ENCODE measurements around the gene NEMF.
"Not testable (repeated sequence)": the region's sequence is repeated elsewhere in the genome, so short reads cannot be mapped to it uniquely, and the experiment has no call there.

NEMF gene

GRCh38 chr14:49895480-49895879 is 42.9 kb upstream of the NEMF start:
- H3K4me3 ChIP-seq (ENCODE audit: control insufficient read depth, low read depth, low read length), result peak overlapping the region; percentile 80
- DNase-seq (ENCODE audit: low read depth), result no peak
- no peak for TF ChIP-seq CTCF (IDR thresholded peaks at IDR 0.05; ENCODE audit: control insufficient read depth, insufficient read depth, low read depth, low read length, missing control alignments)

GRCh38 chr14:49894214-49895107 is 41.9 kb upstream of the NEMF start:
- not testable (repeated sequence) for DNase-seq (ENCODE audit: low read depth)
- H3K4me3 ChIP-seq (ENCODE audit: control insufficient read depth, low read depth, low read length), result peak overlapping the region; percentile 80

GRCh38 chr14:49893309-49894213 is 41.0 kb upstream of the NEMF start:
- TF ChIP-seq CTCF (IDR thresholded peaks at IDR 0.05; ENCODE audit: control insufficient read depth, insufficient read depth, low read depth, low read length, missing control alignments), result no peak
- DNase-seq (ENCODE audit: low read depth), result no peak
- H3K4me3 ChIP-seq (ENCODE audit: control insufficient read depth, low read depth, low read length), result peak overlapping the region; percentile 80

GRCh38 chr14:49892636-49893308 is 40.2 kb upstream of the NEMF start, which contains the start of gene ARF6:
Gene ARF6, plus strand, starts transcription at chr14:49893082. Its CDS starts 655 bp downstream, at chr14:49893737.
- TF ChIP-seq CTCF (IDR thresholded peaks at IDR 0.05; ENCODE audit: control insufficient read depth, insufficient read depth, low read depth, low read length, missing control alignments), result no peak
- H3K4me3 ChIP-seq (ENCODE audit: control insufficient read depth, low read depth, low read length), result peak within 1 kb of the TSS; percentile 80
- DNase-seq (ENCODE audit: low read depth), result peak; percentile 85

GRCh38 chr14:49892301-49892635 is 39.7 kb upstream of the NEMF start:
- peak; percentile 55 for DNase-seq (ENCODE audit: low read depth)
- H3K4me3 ChIP-seq (ENCODE audit: control insufficient read depth, low read depth, low read length), result peak overlapping the region; percentile 80
- TF ChIP-seq CTCF (IDR thresholded peaks at IDR 0.05; ENCODE audit: control insufficient read depth, insufficient read depth, low read depth, low read length, missing control alignments), result no peak

GRCh38 chr14:49888293-49888692 is 35.7 kb upstream of the NEMF start:
- DNase-seq (ENCODE audit: low read depth), result no peak
- no peak for TF ChIP-seq CTCF (IDR thresholded peaks at IDR 0.05; ENCODE audit: control insufficient read depth, insufficient read depth, low read depth, low read length, missing control alignments)
- H3K4me3 ChIP-seq (ENCODE audit: control insufficient read depth, low read depth, low read length), result no peak overlapping the region

Data from AG09309 (cell line).